Testis (tissue), 2 donors: ENCODE results near the gene EMC8.

ENCODE experiments used
- CTCF ChIP-seq, 3 experiments: fragments of 450-650 bp in 2 of 3; fragments of 200-600 bp in 1 of 3; sonication (generic) in 1 of 3; IDR thresholded peaks; one replicate each; pipeline ENCODE4 v1.5.1; 2016 to 2019; ENCODE audit warnings: antibody characterized with exemption in 3 of 3, mild to moderate bottlenecking in 2 of 3, moderate library complexity in 1 of 3
- POLR2A ChIP-seq: fragments of 450-650 bp; IDR thresholded peaks from one replicate; pipeline ENCODE4 v1.6.1; 2017; ENCODE audit warnings: antibody characterized with exemption, mild to moderate bottlenecking, moderate library complexity

GRCh38 chr16:85810097-85810741 lies 10.9 kb upstream of the EMC8 start:
- TF ChIP-seq CTCF (IDR thresholded peaks at IDR 0.05) = no peak
- TF ChIP-seq POLR2A = no peak
